Ishikawa (cell line): ENCODE measurements around the gene AGPAT3.

Experiments
- CEBPB ChIP-seq: IDR thresholded peaks from 2 replicates; pipeline ENCODE4 v1.6.1; 2012
- CREB1 ChIP-seq: IDR thresholded peaks from 2 replicates; pipeline ENCODE4 v1.6.1; 2012; ENCODE audit warnings: low read depth
- EGR1 ChIP-seq: IDR thresholded peaks from 2 replicates; pipeline ENCODE4 v1.6.1; 2012
- EP300 ChIP-seq: IDR thresholded peaks from 2 replicates; pipeline ENCODE4 v1.6.1; 2012; ENCODE audit warnings: borderline replicate concordance
- NFIC ChIP-seq: IDR thresholded peaks from 2 replicates; pipeline ENCODE4 v1.6.1; 2012
- RAD21 ChIP-seq: IDR thresholded peaks from 2 replicates; pipeline ENCODE4 v1.6.1; 2012; ENCODE audit warnings: low read depth
- TCF12 ChIP-seq: IDR thresholded peaks from 2 replicates; pipeline ENCODE4 v1.6.1; 2012; ENCODE audit warnings: low read depth
- TEAD4 ChIP-seq: IDR thresholded peaks from 2 replicates; pipeline ENCODE4 v1.6.1; 2012
- YY1 ChIP-seq: IDR thresholded peaks from 2 replicates; pipeline ENCODE4 v1.6.1; 2012; ENCODE audit warnings: low read depth
- TF ChIP-seq, protein P1 (sequence below): IDR thresholded peaks from 2 replicates; pipeline ENCODE4 v1.6.1; 2012

DNA sequence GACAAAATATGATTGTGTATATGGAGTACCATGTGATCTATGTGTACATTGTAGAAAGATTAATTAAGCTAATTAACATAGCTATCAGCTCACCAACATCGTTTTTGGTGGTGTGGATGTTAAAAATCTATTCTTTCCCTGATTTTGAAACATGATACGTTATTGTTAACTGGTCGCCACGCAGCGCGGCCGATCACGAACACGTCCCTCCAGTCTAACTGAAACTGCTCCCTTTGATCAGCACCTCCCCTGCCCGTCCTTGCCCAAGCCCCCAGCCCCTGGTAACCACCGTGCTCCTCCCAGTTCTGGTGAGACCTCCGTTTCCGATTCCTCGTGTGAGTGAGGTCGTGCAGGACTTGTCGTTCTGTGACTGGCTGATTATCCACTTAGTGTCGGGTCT, 67.0 kb downstream of the AGPAT3 start:
- no peak for TF ChIP-seq CEBPB
- TF ChIP-seq RAD21 = no peak
- TF ChIP-seq NFIC = no peak
- TF ChIP-seq TEAD4 = no peak
- TF ChIP-seq, protein P1, sequence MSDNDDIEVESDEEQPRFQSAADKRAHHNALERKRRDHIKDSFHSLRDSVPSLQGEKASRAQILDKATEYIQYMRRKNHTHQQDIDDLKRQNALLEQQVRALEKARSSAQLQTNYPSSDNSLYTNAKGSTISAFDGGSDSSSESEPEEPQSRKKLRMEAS = no peak
- TF ChIP-seq EP300 = no peak
- no peak for TF ChIP-seq TCF12
- no peak for TF ChIP-seq EGR1
- no peak for TF ChIP-seq CREB1
- no peak for TF ChIP-seq YY1
